ENCODE results near the gene PSMA3.

PSMA3 gene

GRCh38 chr14:58244556-58245387, at the start of gene PSMA3:
Gene PSMA3 (plus strand): TSS chr14:58244843. CDS start chr14:58244921, 78 bp downstream.
- peaks cover 40% of the 10 kb centered on the region for H3K4me1 ChIP-seq (ENCODE audit: insufficient read depth, low read length, poor library complexity, severe bottlenecking)

GRCh38 chr14:58196198-58196597, 48.4 kb upstream of the PSMA3 start:
- no peak overlapping the region for H3K9ac ChIP-seq (ENCODE audit: low read depth, low read length, poor library complexity, severe bottlenecking)
- no peaks in the 10 kb centered on the region for H3K9me3 ChIP-seq (ENCODE audit: insufficient read depth, low read depth, low read length)
- H3K4me3 ChIP-seq (ENCODE audit: low read length, poor library complexity, severe bottlenecking) = no peak overlapping the region
- H3K27me3 ChIP-seq (ENCODE audit: insufficient read depth, low read length, poor library complexity, severe bottlenecking) = no peaks in the 10 kb centered on the region
- H3K36me3 ChIP-seq (ENCODE audit: insufficient read depth, low read length) = no peaks in the 10 kb centered on the region
- TF ChIP-seq CTCF (conservative IDR thresholded peaks at IDR 0.05; ENCODE audit: low read length) (no peak), EZH2phosphoT487 (IDR thresholded peaks at IDR 0.05; ENCODE audit: borderline replicate concordance) (no peak)
- no peaks in the 10 kb centered on the region for H3K9me2 ChIP-seq (replicated peaks; ENCODE audit: low read depth, low read length)
- no peak overlapping the region for H3K4me2 ChIP-seq (ENCODE audit: low read depth, low read length, poor library complexity, severe bottlenecking)
- peaks cover 15% of the 10 kb centered on the region for H3K4me1 ChIP-seq (ENCODE audit: insufficient read depth, low read length, poor library complexity, severe bottlenecking)
- H2AFZ ChIP-seq (ENCODE audit: low read length) = peak overlapping the region; percentile 41; the same call in 1 of the 2 replicates
- peaks cover 11% of the 10 kb centered on the region for H3K79me2 ChIP-seq (ENCODE audit: insufficient read depth, low read length)
- H3F3A ChIP-seq (ENCODE audit: low read depth) = no peaks in the 10 kb centered on the region
- H4K20me1 ChIP-seq (ENCODE audit: insufficient read depth, low read length, poor library complexity, severe bottlenecking) = peaks cover 2% of the 10 kb centered on the region

More at GRCh38 chr14:58244556-58245387, at the start of gene PSMA3:
- peak within 1 kb of the TSS; percentile 94 for H3K4me3 ChIP-seq (ENCODE audit: low read length, poor library complexity, severe bottlenecking)
- no peaks in the 10 kb centered on the region for H3F3A ChIP-seq (ENCODE audit: low read depth)
- H3K79me2 ChIP-seq (ENCODE audit: insufficient read depth, low read length) = peaks cover 49% of the 10 kb centered on the region
- peaks cover 39% of the 10 kb centered on the region for H4K20me1 ChIP-seq (ENCODE audit: insufficient read depth, low read length, poor library complexity, severe bottlenecking)
- no peak for TF ChIP-seq CTCF (conservative IDR thresholded peaks at IDR 0.05; ENCODE audit: low read length)
- TF ChIP-seq EZH2phosphoT487 (IDR thresholded peaks at IDR 0.05; ENCODE audit: borderline replicate concordance) = no peak
- peak within 1 kb of the TSS; percentile 88 for H3K4me2 ChIP-seq (ENCODE audit: low read depth, low read length, poor library complexity, severe bottlenecking)
- peak within 1 kb of the TSS; percentile 91 for H2AFZ ChIP-seq (ENCODE audit: low read length)
- H3K27me3 ChIP-seq (ENCODE audit: insufficient read depth, low read length, poor library complexity, severe bottlenecking) = no peaks in the 10 kb centered on the region
- H3K9ac ChIP-seq (ENCODE audit: low read depth, low read length, poor library complexity, severe bottlenecking) = peak within 1 kb of the TSS; percentile 87
- H3K36me3 ChIP-seq (ENCODE audit: insufficient read depth, low read length) = no peaks in the 10 kb centered on the region
- H3K9me2 ChIP-seq (replicated peaks; ENCODE audit: low read depth, low read length) = no peaks in the 10 kb centered on the region
- no peaks in the 10 kb centered on the region for H3K9me3 ChIP-seq (ENCODE audit: insufficient read depth, low read depth, low read length)

- Histone ChIP-seq H3K9me3 (ENCODE audit: insufficient read depth, low read depth, low read length) (no peaks in the 10 kb centered on the region), H3K27me3 (ENCODE audit: insufficient read depth, low read length, poor library complexity, severe bottlenecking) (no peaks in the 10 kb centered on the region), H2AFZ (ENCODE audit: low read length) (no peak overlapping the region), H4K20me1 (ENCODE audit: insufficient read depth, low read length, poor library complexity, severe bottlenecking) (peaks cover 7% of the 10 kb centered on the region), H3K9me2 (replicated peaks; ENCODE audit: low read depth, low read length) (no peaks in the 10 kb centered on the region), H3K36me3 (ENCODE audit: insufficient read depth, low read length) (no peaks in the 10 kb centered on the region), H3K4me1 (ENCODE audit: insufficient read depth, low read length, poor library complexity, severe bottlenecking) (peaks cover 25% of the 10 kb centered on the region), H3K4me2 (ENCODE audit: low read depth, low read length, poor library complexity, severe bottlenecking) (no peak overlapping the region), H3K79me2 (ENCODE audit: insufficient read depth, low read length) (peaks cover 24% of the 10 kb centered on the region), H3F3A (ENCODE audit: low read depth) (no peaks in the 10 kb centered on the region), H3K4me3 (ENCODE audit: low read length, poor library complexity, severe bottlenecking) (no peak overlapping the region), H3K9ac (ENCODE audit: low read depth, low read length, poor library complexity, severe bottlenecking) (no peak overlapping the region)
- no peak for TF ChIP-seq CTCF (conservative IDR thresholded peaks at IDR 0.05; ENCODE audit: low read length)
- no peak for TF ChIP-seq EZH2phosphoT487 (IDR thresholded peaks at IDR 0.05; ENCODE audit: borderline replicate concordance)
Observed at GRCh38 chr14:58198086-58198485, 46.6 kb upstream of the PSMA3 start.

All from Loucy (cell line).